DOHH2 (cell line): ENCODE data around the gene DENND5B.

Experiments used
- H3F3A ChIP-seq: fragments of 200-600 bp; sonication (generic), shearing (Covaris generic); 2 replicates; pipeline ENCODE4 v1.6.0; 2016; ENCODE audit warnings: antibody characterized with exemption, mild to moderate bottlenecking; ENCODE audit not compliant: control insufficient read depth, insufficient read depth
- H3K27ac ChIP-seq: fragments of 200-600 bp; sonication (generic); 2 replicates; pipeline ENCODE4 v1.5.1; 2014; ENCODE audit warnings: low read depth, mild to moderate bottlenecking, low read length, moderate library complexity
- H3K27me3 ChIP-seq: fragments of 200-600 bp; sonication (generic); 2 replicates; pipeline ENCODE4 v1.6.1; 2014; ENCODE audit warnings: mild to moderate bottlenecking, low read length, mixed read lengths; ENCODE audit not compliant: control insufficient read depth
- H3K36me3 ChIP-seq: fragments of 200-600 bp; sonication (generic); 2 replicates; pipeline ENCODE4 v1.6.1; 2014; ENCODE audit warnings: mild to moderate bottlenecking, low read length, moderate library complexity, mixed read lengths; ENCODE audit not compliant: control insufficient read depth
- H3K4me1 ChIP-seq: fragments of 200-600 bp; sonication (generic); 2 replicates; pipeline ENCODE4 v1.6.1; 2014; ENCODE audit warnings: mild to moderate bottlenecking, low read length, mixed read lengths; ENCODE audit not compliant: control insufficient read depth
- H3K4me2 ChIP-seq: fragments of 200-600 bp; sonication (generic); 2 replicates; pipeline ENCODE4 v1.6.0; 2014; ENCODE audit warnings: mild to moderate bottlenecking, low read length, moderate library complexity
- H3K4me3 ChIP-seq: fragments of 200-600 bp; sonication (generic); 2 replicates; pipeline ENCODE4 v1.5.1; 2014; ENCODE audit warnings: mild to moderate bottlenecking, low read length, mixed read lengths
- H3K79me2 ChIP-seq: fragments of 200-600 bp; sonication (generic); 2 replicates; pipeline ENCODE4 v1.6.1; 2014; ENCODE audit warnings: mild to moderate bottlenecking, low read length, mixed read lengths; ENCODE audit not compliant: control insufficient read depth
- H3K9me2 ChIP-seq: fragments of 200-600 bp; sonication (generic); replicated peaks from 2 replicates; pipeline ENCODE4 v1.6.1; 2014; ENCODE audit warnings: mild to moderate bottlenecking, low read length, mixed read lengths; ENCODE audit not compliant: control insufficient read depth
- H3K9me3 ChIP-seq: fragments of 200-600 bp; sonication (generic); 2 replicates; pipeline ENCODE4 v1.6.1; 2014; ENCODE audit warnings: antibody characterized with exemption, low read length, mixed read lengths; ENCODE audit not compliant: control insufficient read depth, insufficient read depth
- H4K20me1 ChIP-seq: fragments of 200-600 bp; sonication (generic); 2 replicates; pipeline ENCODE4 v1.6.0; 2014; ENCODE audit warnings: low read depth, mild to moderate bottlenecking, antibody characterized with exemption, low read length, moderate library complexity; ENCODE audit not compliant: control insufficient read depth, insufficient read depth
- EZH2phosphoT487 ChIP-seq: fragments of 200-600 bp; sonication (generic); IDR thresholded peaks from 2 replicates; pipeline ENCODE4 v1.6.1; 2017; ENCODE audit warnings: borderline replicate concordance, mild to moderate bottlenecking, antibody characterized with exemption, low read length, moderate library complexity, mixed read lengths
- TF ChIP-seq, protein P1 (sequence below): fragments of 200-600 bp; sonication (generic); IDR thresholded peaks from one replicate; pipeline ENCODE4 v1.5.1; 2014; ENCODE audit warnings: antibody characterized with exemption, mild to moderate bottlenecking, low read depth, low read length; ENCODE audit not compliant: poor library complexity, severe bottlenecking

The DENND5B gene

DNA sequence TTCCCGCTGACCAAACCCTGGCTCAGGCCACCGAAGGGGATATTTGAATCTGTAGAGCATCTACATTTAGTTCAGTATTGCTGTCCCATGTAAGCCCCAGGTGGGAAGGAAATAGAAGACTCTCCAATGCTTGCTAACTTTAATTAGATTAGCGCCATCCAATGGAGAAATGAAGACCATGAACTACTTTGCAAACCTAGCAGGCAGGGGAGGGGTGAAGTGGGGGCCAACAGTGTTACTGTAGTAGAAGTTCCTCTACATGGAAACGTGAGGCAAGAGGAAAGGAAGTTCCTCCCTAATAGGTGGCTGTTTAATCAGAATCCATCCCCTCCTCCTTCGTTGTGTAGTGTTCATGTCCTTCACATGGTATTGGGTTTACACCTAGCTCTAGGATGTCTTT lies 9.3 kb upstream of the DENND5B start:
- TF ChIP-seq, protein P1, sequence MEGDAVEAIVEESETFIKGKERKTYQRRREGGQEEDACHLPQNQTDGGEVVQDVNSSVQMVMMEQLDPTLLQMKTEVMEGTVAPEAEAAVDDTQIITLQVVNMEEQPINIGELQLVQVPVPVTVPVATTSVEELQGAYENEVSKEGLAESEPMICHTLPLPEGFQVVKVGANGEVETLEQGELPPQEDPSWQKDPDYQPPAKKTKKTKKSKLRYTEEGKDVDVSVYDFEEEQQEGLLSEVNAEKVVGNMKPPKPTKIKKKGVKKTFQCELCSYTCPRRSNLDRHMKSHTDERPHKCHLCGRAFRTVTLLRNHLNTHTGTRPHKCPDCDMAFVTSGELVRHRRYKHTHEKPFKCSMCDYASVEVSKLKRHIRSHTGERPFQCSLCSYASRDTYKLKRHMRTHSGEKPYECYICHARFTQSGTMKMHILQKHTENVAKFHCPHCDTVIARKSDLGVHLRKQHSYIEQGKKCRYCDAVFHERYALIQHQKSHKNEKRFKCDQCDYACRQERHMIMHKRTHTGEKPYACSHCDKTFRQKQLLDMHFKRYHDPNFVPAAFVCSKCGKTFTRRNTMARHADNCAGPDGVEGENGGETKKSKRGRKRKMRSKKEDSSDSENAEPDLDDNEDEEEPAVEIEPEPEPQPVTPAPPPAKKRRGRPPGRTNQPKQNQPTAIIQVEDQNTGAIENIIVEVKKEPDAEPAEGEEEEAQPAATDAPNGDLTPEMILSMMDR = peak; percentile 74
- TF ChIP-seq EZH2phosphoT487 = no peak
- Histone ChIP-seq H3K79me2 (no peaks in the 10 kb centered on the region), H3K4me3 (peak overlapping the region; percentile 35)

DNA sequence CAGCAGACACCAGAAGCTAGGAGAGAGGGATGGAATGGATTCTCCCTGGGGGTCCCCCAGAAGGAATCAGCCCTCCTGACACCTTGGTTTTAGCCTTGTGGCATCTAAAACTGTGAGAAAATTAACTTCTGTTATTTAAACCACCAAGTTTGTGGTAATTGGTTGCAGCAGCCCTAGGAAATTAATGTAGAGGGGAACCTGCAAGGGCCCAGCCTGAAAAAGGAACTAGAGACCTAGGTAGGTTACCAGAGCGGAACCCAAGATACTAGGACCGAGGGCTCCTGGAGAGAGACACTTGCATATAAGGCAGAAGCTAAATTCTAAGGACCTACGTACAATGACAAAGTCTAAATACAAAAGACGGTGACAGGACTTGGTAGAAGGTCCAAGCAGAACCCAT lies 8.1 kb upstream of the DENND5B start:
- peaks cover 52% of the 10 kb centered on the region for H3K4me1 ChIP-seq
- TF ChIP-seq EZH2phosphoT487 = no peak
- TF ChIP-seq, protein P1 = no peak
- no peaks in the 10 kb centered on the region for H3K9me3 ChIP-seq
- peak overlapping the region; percentile 58 for H3K27ac ChIP-seq
- no peaks in the 10 kb centered on the region for H3K9me2 ChIP-seq
- peaks cover 20% of the 10 kb centered on the region for H3F3A ChIP-seq
- peak overlapping the region; percentile 53 for H3K4me2 ChIP-seq
- H3K27me3 ChIP-seq = no peaks in the 10 kb centered on the region
- H3K4me3 ChIP-seq = peak overlapping the region; percentile 31
- no peaks in the 10 kb centered on the region for H3K79me2 ChIP-seq
- H3K36me3 ChIP-seq = no peaks in the 10 kb centered on the region
- H4K20me1 ChIP-seq = no peaks in the 10 kb centered on the region

More for the DNA sequence above, 9.3 kb upstream of the DENND5B start:
- Histone ChIP-seq H3K27ac (peak overlapping the region; percentile 58), H4K20me1 (no peaks in the 10 kb centered on the region), H3K4me1 (peaks cover 61% of the 10 kb centered on the region), H3K27me3 (no peaks in the 10 kb centered on the region), H3K9me2 (no peaks in the 10 kb centered on the region), H3F3A (peaks cover 23% of the 10 kb centered on the region), H3K36me3 (peaks cover 5% of the 10 kb centered on the region; the same call in 1 of the 2 replicates), H3K4me2 (peak overlapping the region; percentile 53), H3K9me3 (no peaks in the 10 kb centered on the region)

DNA sequence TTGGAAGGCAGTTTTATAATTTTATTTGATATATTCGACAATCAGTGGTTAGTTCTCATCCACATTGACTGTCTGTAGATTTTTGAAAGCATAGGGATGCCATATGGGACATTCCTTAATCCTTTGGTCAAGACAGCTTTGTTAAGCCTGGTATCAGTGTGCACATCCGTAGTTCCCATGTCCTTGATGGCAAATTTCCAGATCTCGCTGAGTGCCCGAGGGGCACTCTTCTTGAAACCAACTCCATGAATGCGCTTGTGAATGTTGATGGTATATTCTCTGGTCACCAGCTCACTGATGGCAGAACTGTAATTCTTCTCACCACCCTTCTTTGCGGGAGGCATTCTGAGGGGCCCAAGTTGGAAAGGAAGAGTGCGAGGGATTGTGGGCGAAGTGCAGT lies 6.1 kb upstream of the DENND5B start:
- Histone ChIP-seq H3K4me2 (no peak overlapping the region), H3F3A (peaks cover 8% of the 10 kb centered on the region), H3K36me3 (no peaks in the 10 kb centered on the region), H3K9me2 (no peaks in the 10 kb centered on the region), H3K27me3 (no peaks in the 10 kb centered on the region), H4K20me1 (no peaks in the 10 kb centered on the region), H3K4me1 (peaks cover 42% of the 10 kb centered on the region), H3K4me3 (no peak overlapping the region), H3K27ac (no peak overlapping the region), H3K9me3 (no peaks in the 10 kb centered on the region), H3K79me2 (no peaks in the 10 kb centered on the region)
- no peak for TF ChIP-seq EZH2phosphoT487
- TF ChIP-seq, protein P1 = no peak

GRCh38 chr12:31594681-31595080 lies 3.7 kb upstream of the DENND5B start:
- no peak overlapping the region for H3K4me2 ChIP-seq
- no peak overlapping the region for H3K27ac ChIP-seq
- H3K36me3 ChIP-seq = no peaks in the 10 kb centered on the region; the same call in 1 of the 2 replicates
- no peaks in the 10 kb centered on the region for H4K20me1 ChIP-seq
- H3K9me2 ChIP-seq = no peaks in the 10 kb centered on the region
- peaks cover 8% of the 10 kb centered on the region for H3K79me2 ChIP-seq
- no peak overlapping the region for H3K4me3 ChIP-seq
- H3F3A ChIP-seq = peaks cover 6% of the 10 kb centered on the region; the same call in 1 of the 2 replicates
- no peaks in the 10 kb centered on the region for H3K27me3 ChIP-seq
- no peaks in the 10 kb centered on the region for H3K9me3 ChIP-seq
- TF ChIP-seq, protein P1 = no peak
- no peak for TF ChIP-seq EZH2phosphoT487
- H3K4me1 ChIP-seq = peaks cover 32% of the 10 kb centered on the region
